OCI-LY7 (cell line): Measurements from ENCODE around the gene ADAMTS8.

Experiments
- EZH2phosphoT487 ChIP-seq: fragments of 200-600 bp; sonication (generic); IDR thresholded peaks from 2 replicates; pipeline ENCODE4 v1.6.1; 2018; ENCODE audit warnings: low read depth, borderline replicate concordance, mild to moderate bottlenecking, mixed run types, antibody characterized with exemption, low read length, moderate library complexity, mixed read lengths
- TF ChIP-seq, protein P1 (sequence below): fragments of 200-600 bp; sonication (generic); conservative IDR thresholded peaks from 2 replicates; pipeline ENCODE4 v1.5.1; 2014; ENCODE audit warnings: mild to moderate bottlenecking, antibody characterized with exemption, low read length, moderate library complexity, mixed read lengths

GRCh38 chr11:130456286-130456685, 27.9 kb upstream of the ADAMTS8 start:
- TF ChIP-seq, protein P1, sequence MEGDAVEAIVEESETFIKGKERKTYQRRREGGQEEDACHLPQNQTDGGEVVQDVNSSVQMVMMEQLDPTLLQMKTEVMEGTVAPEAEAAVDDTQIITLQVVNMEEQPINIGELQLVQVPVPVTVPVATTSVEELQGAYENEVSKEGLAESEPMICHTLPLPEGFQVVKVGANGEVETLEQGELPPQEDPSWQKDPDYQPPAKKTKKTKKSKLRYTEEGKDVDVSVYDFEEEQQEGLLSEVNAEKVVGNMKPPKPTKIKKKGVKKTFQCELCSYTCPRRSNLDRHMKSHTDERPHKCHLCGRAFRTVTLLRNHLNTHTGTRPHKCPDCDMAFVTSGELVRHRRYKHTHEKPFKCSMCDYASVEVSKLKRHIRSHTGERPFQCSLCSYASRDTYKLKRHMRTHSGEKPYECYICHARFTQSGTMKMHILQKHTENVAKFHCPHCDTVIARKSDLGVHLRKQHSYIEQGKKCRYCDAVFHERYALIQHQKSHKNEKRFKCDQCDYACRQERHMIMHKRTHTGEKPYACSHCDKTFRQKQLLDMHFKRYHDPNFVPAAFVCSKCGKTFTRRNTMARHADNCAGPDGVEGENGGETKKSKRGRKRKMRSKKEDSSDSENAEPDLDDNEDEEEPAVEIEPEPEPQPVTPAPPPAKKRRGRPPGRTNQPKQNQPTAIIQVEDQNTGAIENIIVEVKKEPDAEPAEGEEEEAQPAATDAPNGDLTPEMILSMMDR = no peak
- no peak for TF ChIP-seq EZH2phosphoT487
